GM18907 (cell line): ENCODE results near the gene WNT10A.

Experiments
- ATAC-seq: cut with Tn5 transposase; IDR thresholded peaks from one replicate; pipeline ENCODE4 v1.9.1; 2021; ENCODE audit warnings: mild to moderate bottlenecking, moderate library complexity; ENCODE audit not compliant: unreplicated experiment

Gene WNT10A

GRCh38 chr2:218892693-218893348, 12.2 kb downstream of the WNT10A start:
- peak; percentile 50 for ATAC-seq

- no peak for ATAC-seq
These were observed 12.9 kb downstream of the WNT10A start for GRCh38 chr2:218893349-218894150.

DNA sequence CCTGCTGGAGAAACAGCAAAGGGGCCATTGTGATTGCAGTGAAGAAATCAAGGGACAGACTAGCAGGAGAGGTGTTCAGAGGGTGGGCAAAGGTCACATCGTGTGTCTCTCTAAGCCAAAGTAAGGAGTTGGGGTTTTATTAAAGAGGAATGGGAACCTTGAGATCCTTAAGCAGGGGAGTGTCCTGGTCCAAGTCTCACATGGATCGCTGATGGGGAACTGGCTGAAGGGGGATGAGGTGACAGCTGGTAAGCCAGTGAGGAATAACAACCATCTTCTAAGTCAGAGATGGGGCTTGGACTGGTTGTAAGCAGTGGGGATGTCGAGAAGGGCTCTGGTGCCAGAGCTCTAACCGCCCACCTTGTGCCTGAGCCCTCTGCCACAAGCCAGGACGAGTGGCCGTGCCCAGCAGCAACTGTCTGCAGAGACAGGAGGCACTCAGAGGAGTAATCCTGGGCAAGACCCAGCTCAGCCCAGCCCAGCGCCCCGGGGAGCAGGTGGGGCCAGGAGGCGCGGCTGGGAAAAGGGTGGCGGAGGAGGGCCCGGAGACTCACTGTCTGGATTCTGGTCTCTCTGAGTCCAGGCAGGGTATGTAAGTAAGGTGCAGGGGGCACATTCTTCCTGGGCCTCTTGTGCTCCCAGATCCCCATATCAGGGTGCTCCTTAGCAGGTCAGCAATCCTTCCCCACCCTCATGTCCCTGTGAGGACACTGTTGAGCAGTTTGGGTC, 13.7 kb downstream of the WNT10A start:
- no peak for ATAC-seq

- no peak for ATAC-seq
These were observed 14.2 kb downstream of the WNT10A start for GRCh38 chr2:218894880-218895157.

- ATAC-seq = no peak
These were observed 14.7 kb downstream of the WNT10A start for GRCh38 chr2:218895326-218895725.

DNA sequence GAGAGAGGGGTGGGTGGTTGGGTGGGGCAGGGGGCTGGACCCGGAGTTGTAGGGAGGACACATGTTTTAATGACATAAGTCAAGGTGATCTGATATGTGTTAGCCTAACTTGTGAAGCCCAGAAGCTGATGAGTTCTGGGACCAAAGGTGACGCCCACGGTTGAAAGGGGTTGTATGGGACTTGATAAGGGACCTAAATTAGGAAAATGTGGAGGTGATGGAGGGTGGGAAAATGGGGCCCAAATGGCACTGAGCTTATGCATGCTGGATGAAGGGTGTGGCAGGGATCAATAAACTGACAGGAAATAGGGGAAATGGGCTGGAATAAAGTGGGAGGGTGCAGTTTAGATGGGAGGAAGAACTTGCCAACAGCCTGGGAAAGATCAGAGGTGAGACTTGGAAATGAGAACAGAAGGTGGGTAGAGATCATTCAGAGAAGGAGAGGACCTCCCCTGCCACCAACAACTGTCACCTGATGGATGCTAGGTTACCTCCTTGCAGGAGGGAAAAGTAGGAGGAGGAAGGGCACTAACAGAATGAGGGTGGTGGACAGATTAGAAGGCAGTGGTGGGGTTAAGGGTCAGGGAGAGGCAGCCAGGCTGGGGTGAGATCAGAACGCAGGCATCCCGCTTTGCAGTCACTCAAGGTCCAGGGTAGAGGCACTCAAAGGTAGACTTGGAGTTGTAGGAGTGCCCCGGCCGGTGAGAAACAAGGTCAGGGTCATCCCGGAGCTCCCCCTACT, 15.3 kb downstream of the WNT10A start:
- ATAC-seq = peak; percentile 19

- peak; percentile 59 for ATAC-seq
These were observed 16.1 kb downstream of the WNT10A start for GRCh38 chr2:218896501-218897393.

DNA sequence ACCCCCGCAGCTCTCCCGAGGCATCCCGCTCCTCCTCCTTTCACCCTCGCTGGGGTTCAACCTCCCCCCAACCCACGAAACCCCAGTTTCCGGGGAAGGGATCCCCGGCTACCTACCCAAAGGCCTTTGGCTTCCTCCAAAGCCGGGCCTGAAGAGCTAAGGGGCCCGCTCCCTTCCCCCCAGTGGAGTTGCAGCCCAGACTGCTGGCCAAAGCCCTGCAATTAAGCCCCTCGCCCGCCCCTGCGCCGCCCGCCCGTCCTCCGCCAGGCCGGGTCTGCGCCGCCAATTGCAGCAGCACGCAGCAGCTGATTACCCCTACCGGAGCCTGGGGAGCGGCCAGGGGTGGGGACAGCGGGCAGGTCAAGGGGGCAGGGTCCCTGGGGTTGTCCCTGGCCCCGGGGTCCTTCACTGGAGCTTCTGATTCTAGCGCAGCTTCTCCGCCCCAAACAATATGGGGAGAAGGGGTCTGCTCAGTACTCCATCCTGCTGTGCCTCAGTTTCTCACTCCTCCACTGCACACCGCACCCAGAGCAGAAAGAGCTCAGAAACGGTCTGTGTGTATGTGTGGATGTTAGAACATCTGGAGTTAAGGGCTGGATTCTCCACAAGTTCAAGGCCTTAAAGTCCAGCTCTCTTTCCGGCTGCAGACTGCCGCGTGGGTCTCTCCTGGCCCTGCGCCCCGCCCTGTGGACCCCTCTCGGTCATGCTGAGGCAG, 16.9 kb downstream of the WNT10A start:
- ATAC-seq = peak; percentile 0

DNA sequence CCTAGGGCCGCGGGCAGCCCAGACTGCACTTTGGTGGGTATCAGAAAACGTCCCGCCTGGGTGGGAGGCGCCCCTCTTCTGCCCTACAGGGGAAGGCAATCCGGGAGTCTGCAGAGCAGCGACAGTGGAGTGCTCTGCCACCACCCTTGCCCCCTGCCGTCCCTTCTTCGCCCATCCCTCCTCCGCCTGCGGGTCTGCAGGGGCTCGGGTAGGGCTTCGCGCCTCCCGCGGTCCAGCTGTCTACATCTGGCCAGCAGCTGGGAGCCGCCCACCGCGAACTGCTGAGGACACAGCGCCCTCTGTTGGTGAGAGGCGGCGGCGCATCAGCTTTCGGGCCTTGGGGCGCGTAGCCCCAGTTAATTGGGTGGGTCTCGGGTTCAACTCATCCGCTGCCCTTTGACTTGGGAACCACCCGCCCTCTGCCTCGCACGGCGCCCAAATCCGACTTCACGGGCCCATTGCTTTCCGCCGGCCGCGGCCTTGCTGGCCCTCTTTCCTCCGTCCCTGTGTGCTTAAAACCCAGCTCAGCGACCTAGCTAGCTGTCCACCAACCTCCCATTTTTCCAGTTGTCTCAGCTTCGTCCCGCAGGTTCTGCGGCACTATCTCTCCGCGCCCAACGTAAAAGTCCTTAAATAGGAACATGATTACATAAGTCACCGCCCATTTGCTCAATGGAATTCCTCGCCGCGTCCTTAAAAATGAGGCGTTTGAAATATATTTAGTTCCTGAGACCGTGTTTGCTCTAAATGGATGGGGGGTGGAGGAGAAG, 17.6 kb downstream of the WNT10A start:
- peak; percentile 41 for ATAC-seq

DNA sequence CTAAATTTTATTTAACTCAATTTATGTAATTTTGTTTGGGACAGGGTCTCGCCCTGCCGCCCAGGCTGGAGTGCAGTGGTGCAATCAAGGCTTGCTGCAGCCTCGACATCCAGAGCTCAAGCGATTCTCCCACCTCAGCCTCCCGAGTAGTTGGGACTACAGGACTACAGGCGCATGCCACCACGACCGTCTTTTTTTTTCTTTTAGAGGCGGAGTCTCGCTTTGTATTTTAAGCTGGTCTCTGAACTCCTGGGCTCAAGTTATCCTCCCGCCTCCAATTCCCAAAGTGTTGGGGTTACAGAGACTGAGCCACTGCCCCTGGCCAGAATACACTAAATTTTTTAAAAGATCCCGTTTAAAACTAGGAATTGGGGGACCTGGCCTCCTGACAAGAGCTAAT, 18.5 kb downstream of the WNT10A start:
- no peak for ATAC-seq

GRCh38 chr2:218902427-218902826, 21.8 kb downstream of the WNT10A start:
- ATAC-seq = no peak

DNA sequence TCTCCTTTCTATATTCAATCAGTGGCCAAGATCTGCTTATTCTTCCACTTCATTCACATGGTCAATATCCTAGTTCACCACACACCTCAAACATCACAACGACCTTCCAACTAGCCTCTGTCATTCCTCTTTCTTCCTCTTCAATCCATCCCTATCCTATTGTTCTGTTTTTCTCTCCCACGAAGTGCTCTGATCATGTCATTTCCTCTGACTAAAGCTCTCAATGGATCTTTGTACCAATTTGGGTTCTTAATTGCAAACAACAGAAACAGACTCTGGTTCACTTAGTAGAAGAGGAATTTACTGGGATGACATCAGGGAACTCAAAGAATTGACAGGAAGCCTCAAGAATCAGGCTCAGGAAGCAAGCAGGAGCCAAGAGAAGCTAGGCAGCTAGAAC, 23.5 kb downstream of the WNT10A start:
- no peak for ATAC-seq

DNA sequence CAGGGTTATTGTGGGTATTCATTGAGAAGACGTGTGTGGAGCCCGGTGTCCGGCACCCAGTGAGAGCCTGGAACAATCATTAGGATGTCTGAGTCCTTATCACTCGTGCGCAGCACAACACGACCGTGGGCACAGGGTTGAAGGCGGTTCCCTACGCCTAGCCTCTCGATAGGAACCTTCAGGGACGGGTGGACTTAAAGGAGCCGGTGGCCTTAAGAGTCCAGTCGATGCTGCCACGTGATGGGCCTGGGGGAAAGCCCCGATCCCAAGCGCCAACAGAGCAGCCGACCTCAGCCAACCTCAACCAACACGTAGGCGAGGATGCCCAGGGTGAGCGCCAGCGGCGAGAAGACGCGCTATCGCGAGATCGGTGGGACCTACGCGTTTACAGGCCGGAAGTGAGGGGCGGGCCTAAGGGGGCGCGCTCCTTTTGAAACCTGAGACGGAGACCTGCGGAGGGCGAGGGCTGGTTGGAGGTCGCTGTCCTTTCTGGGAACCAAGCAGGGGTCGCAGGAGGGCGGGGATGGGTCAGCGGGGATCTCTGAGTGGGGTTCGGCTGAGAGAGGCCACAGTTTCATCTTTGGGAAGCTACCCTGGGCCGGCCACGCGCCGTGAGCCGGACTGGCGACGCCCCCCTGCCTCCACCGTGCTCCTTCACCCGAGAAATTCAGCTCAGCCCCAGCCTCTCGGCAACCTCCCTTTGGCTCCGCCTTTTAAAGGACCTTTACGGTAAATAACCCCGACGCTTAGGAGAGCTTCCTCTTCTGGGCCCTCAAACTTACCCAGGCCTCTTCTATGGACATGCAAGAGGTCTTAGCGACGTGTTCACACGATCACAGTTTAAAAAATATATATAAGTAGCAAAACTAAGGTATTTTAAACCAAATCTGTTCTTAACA, 28.3 kb downstream of the WNT10A start:
- peak; percentile 92 for ATAC-seq

GRCh38 chr2:218910741-218911140, 30.1 kb downstream of the WNT10A start:
- no peak for ATAC-seq

DNA sequence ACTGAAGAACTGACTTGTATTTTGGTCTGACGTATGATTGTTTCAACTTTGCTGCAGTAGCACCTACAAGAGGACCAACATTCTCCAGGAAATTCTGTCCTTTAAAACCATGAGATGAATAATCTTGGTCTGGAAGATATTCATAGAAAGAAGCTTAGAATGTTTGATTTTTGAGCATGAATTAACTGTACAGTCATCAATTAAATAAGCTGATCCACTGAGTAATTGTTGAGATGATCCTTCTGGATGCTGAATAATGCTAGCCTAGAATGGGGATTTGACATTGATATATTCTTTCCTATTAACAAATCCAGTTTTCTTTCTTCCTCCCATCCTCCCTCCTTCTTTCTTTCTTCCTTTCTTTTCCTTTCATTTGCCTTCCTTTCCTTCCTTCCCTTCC, 39.9 kb downstream of the WNT10A start:
- no peak for ATAC-seq

DNA sequence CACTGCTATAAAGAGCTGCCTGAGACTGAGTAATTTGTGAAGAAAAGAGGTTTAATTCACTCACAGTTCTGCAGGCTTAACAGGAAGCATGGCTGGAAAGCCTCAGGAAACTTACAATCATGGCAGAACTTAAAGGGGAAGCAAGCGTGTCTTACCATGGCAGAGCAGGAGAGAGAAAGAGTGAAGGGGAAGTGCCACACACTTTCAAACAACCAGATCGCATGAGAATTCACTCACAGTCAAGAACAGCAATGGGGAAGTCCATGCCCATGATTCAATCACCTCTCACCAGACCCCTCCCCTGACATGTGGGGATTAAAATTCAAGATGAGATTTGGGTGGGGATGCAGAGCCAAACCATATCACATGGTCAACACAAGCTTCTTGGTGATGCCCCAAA, 44.1 kb downstream of the WNT10A start:
- ATAC-seq = no peak

- ATAC-seq = no peak
These were observed 44.8 kb downstream of the WNT10A start for GRCh38 chr2:218925434-218925833.

DNA sequence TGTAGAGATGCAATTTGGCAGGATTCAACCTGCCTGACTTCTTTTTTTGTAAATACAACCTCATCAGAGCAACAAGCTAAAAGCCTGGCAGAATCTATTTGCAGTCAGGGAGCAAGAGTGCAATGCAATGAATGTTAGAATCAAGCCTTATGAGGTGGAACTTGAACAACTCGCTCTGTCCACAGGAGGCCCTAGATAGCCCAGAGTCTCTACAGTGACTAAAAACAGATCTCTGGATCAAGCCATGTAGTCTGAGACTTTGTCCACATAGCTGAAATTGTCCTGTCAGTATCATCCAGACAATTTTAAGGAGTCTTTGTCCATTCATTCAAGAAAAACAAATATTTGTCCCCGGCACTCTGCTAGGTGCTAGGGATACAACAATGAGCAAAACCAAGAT, 46.8 kb downstream of the WNT10A start:
- no peak for ATAC-seq
